Ovary (tissue), 9 donors: Measurements from ENCODE around the gene PRXL2B. TPM values are rescaled to one million over a fixed set of nuclear protein-coding genes. Genes with fewer than 3 reads are reported as not detected.

Experiments
- DNase-seq, 5 donors: peaks; one replicate each; pipeline ENCODE4 v3.0.0-alpha.2; 2019 to 2020
- H3K27ac ChIP-seq, 2 donors: fragments of 200-600 bp; one replicate each; pipeline versions ENCODE4 v1.5.1 to v1.8.0; 2019 to 2022
- H3K27me3 ChIP-seq: fragments of 200-600 bp; one replicate; pipeline ENCODE4 v1.8.0; 2022
- H3K36me3 ChIP-seq: fragments of 200-600 bp; sonication (generic); one replicate; pipeline ENCODE4 v1.5.1; 2019
- H3K4me1 ChIP-seq: one replicate; pipeline ENCODE4 v1.8.1; 2013; ENCODE audit warnings: mild to moderate bottlenecking, moderate library complexity; ENCODE audit not compliant: insufficient read depth
- H3K4me3 ChIP-seq: fragments of 200-600 bp; sonication (generic); one replicate; pipeline ENCODE4 v1.5.1; 2017
- H3K9me3 ChIP-seq, 2 donors: fragments of 200-600 bp in 1 of 2; sonication (generic) in 1 of 2; one replicate each; pipeline versions ENCODE4 v1.5.1 to v1.8.1; 2013 to 2019; ENCODE audit warnings: mild to moderate bottlenecking in 1 of 2, moderate library complexity in 1 of 2
- CTCF ChIP-seq, 3 donors: fragments of 450-650 bp in 2 of 3; fragments of 200-600 bp in 1 of 3; IDR thresholded peaks; one replicate each; pipeline versions ENCODE4 v1.5.1 to v1.8.0; 2016 to 2022; ENCODE audit warnings: antibody characterized with exemption in 3 of 3, mild to moderate bottlenecking in 1 of 3
- EP300 ChIP-seq: sonication (generic); formaldehyde crosslinking; IDR thresholded peaks from one replicate; pipeline ENCODE4 v1.6.1; 2017; ENCODE audit warnings: antibody characterized with exemption
- POLR2A ChIP-seq: fragments of 450-650 bp; IDR thresholded peaks from one replicate; pipeline ENCODE4 v1.6.1; 2017; ENCODE audit warnings: antibody characterized with exemption, mild to moderate bottlenecking, moderate library complexity
- WGBS, 3 donors: extraction: QIAGEN DNeasy Blood & Tissue Kit in 1 of 3; methylation state at CpG; one replicate each; pipeline versions ENCODE4 v1.1.5 to v1.1.7; 2013 to 2017; 5-methylcytosine and 5-hydroxymethylcytosine counted together
- intact Hi-C, 4 donors: fragments of 100-400 bp; cut with DNase I; formaldehyde crosslinking; loops; one replicate each; pipeline versions ENCODE4 v1.11.0 to v1.15.1; 2022 to 2023
- polyA plus RNA-seq, 2 donors: library from polyadenylated mRNA; stranded (reverse); fragments of 200-250 nt in 1 of 2; fragments of 350-450 nt in 1 of 2; fragmentation: Illumina TruSeq in 1 of 2; extraction: RNeasy Lipid Tissue Mini Kit (QIAGEN cat#74804) in 1 of 2; gene quantifications; one replicate each; pipeline ENCODE4 v1.2.3, GENCODE V29; 2013 to 2014
- total RNA-seq, 7 donors: library from RNA; depleted of rRNA in 2 of 7; stranded (reverse); fragments of >200 nt in 2 of 7; fragmentation: NEBNext Ultra II Directional in 3 of 7; extraction: Animal tissue kit (Norgen Biotek cat#: 25700) in 3 of 7; gene quantifications; one replicate each; pipeline versions ENCODE4 v1.1.0 to v1.2.4, GENCODE V29; 2016 to 2023
- donor health status: DM: no; HTN: no; CAD: no; lungs with moderate emphysema.
- donor health status: DM: no; HTN: no; CAD: no.
- donor health status: Bipolar disorder and iron deficiency.
- donor health status: DM: yes; HTN: yes; CAD: no.
- donor health status: DM: no; HTN: no; CAD: no.
- donor health status: DM: yes; HTN: yes; CAD: no.

Gene PRXL2B
- total and polyA plus RNA-seq, 9 donors: 3.2 to 34.1 (median 14.7) TPM

- H3K4me1 ChIP-seq: peaks cover 2% of the 10 kb centered on the region
- H3K27ac ChIP-seq: no peak overlapping the region
- H3K9me3 ChIP-seq: no peaks in the 10 kb centered on the region
- intact Hi-C loops: no loop called here
- no peaks in the 10 kb centered on the region for H3K36me3 ChIP-seq
- DNase-seq: peak in 3 of 5 donors; percentile 12 to 32 (median 17)
- TF ChIP-seq EP300: no peak
- TF ChIP-seq CTCF (IDR thresholded peaks at IDR 0.05): no peak
- no peak for TF ChIP-seq POLR2A
- H3K27me3 ChIP-seq: no peaks in the 10 kb centered on the region
- H3K4me3 ChIP-seq: no peak overlapping the region
- WGBS, 3 donors: 57 to 68% (median 59%) methylated on average over 21 of the region's 21 CpGs
Observed at GRCh38 chr1:2610036-2610959, 23.7 kb downstream of the PRXL2B start.

- intact Hi-C loops: no loop called here
- no peak overlapping the region for H3K4me3 ChIP-seq
- DNase-seq: peak in 3 of 5 donors; percentile 12 to 35 (median 22)
- no peaks in the 10 kb centered on the region for H3K9me3 ChIP-seq
- WGBS, 3 donors: 4 to 10% (median 6%) methylated on average over 18 to 24 of the region's 24 CpGs
- H3K27ac ChIP-seq: no peak overlapping the region
- no peaks in the 10 kb centered on the region for H3K27me3 ChIP-seq
- TF ChIP-seq EP300: no peak
- no peak for TF ChIP-seq POLR2A
- TF ChIP-seq CTCF (IDR thresholded peaks at IDR 0.05): no peak
- H3K36me3 ChIP-seq: no peaks in the 10 kb centered on the region
- H3K4me1 ChIP-seq: peaks cover 2% of the 10 kb centered on the region
Observed at GRCh38 chr1:2611031-2611501, 24.5 kb downstream of the PRXL2B start.

- peak in 1 of 5 donors; percentile 22 for DNase-seq
- no peak overlapping the region for H3K27ac ChIP-seq
- H3K4me3 ChIP-seq: no peak overlapping the region
- WGBS, 3 donors: 78 to 85% (median 81%) methylated on average over 17 to 19 of the region's 19 CpGs
- no peaks in the 10 kb centered on the region for H3K27me3 ChIP-seq
- H3K4me1 ChIP-seq: peaks cover 2% of the 10 kb centered on the region
- H3K36me3 ChIP-seq: no peaks in the 10 kb centered on the region
- TF ChIP-seq EP300 (no peak), CTCF (IDR thresholded peaks at IDR 0.05) (no peak)
- H3K9me3 ChIP-seq: no peaks in the 10 kb centered on the region
- intact Hi-C loops: no loop called here
Observed at GRCh38 chr1:2611621-2612437, 25.3 kb downstream of the PRXL2B start.

- no peaks in the 10 kb centered on the region for H3K36me3 ChIP-seq
- WGBS, 3 donors: 81 to 85% (median 83%) methylated on average over 11 of the region's 11 CpGs
- H3K27me3 ChIP-seq: no peaks in the 10 kb centered on the region
- peaks cover 2% of the 10 kb centered on the region for H3K4me1 ChIP-seq
- DNase-seq: no peak
- no peak for TF ChIP-seq POLR2A
- no peak for TF ChIP-seq EP300
- no peak for TF ChIP-seq CTCF (IDR thresholded peaks at IDR 0.05)
- no peaks in the 10 kb centered on the region for H3K9me3 ChIP-seq
- H3K27ac ChIP-seq: no peak overlapping the region
- intact Hi-C loops: no loop called here
- no peak overlapping the region for H3K4me3 ChIP-seq
Observed at GRCh38 chr1:2612591-2613365, 26.2 kb downstream of the PRXL2B start.
